ENCODE results near the gene TMEM25.
A peak's percentile ranks its signal among the peaks of the same experiment; 100 is the strongest.
"Not testable (repeated sequence)": the region's sequence is repeated elsewhere in the genome, so short reads cannot be mapped to it uniquely, and the experiment has no call there.

The TMEM25 gene

GRCh38 chr11:118532852-118533768 is 2.1 kb downstream of the TMEM25 start:
- DNase-seq (ENCODE audit: low spot score), result no peak

GRCh38 chr11:118533769-118534729 is 3.1 kb downstream of the TMEM25 start:
- DNase-seq (ENCODE audit: low spot score), result peak; percentile 73

- no peak for DNase-seq (ENCODE audit: low spot score)
Observed at GRCh38 chr11:118535261-118535660, 4.3 kb downstream of the TMEM25 start.

- DNase-seq (ENCODE audit: low spot score), result no peak
Observed at GRCh38 chr11:118536726-118537125, 5.7 kb downstream of the TMEM25 start.

- no peak for DNase-seq (ENCODE audit: low spot score)
Observed at GRCh38 chr11:118537409-118537980, 6.5 kb downstream of the TMEM25 start.

GRCh38 chr11:118544010-118544646 is 13.1 kb downstream of the TMEM25 start:
- no peak for DNase-seq (ENCODE audit: low spot score)

- no peak for DNase-seq (ENCODE audit: low spot score)
Observed at GRCh38 chr11:118544647-118545010, 13.6 kb downstream of the TMEM25 start.

- no peak for DNase-seq (ENCODE audit: low spot score)
Observed at GRCh38 chr11:118545533-118545932, 14.5 kb downstream of the TMEM25 start.

GRCh38 chr11:118547132-118547531 is 16.1 kb downstream of the TMEM25 start:
- no peak for DNase-seq (ENCODE audit: low spot score)

- no peak for DNase-seq (ENCODE audit: low spot score)
Observed at GRCh38 chr11:118552341-118552740, 21.3 kb downstream of the TMEM25 start.

- no peak for DNase-seq (ENCODE audit: low spot score)
Observed at GRCh38 chr11:118560806-118561205, 29.8 kb downstream of the TMEM25 start.

GRCh38 chr11:118565051-118565450 is 34.1 kb downstream of the TMEM25 start:
- DNase-seq (ENCODE audit: low spot score), result peak; percentile 36

- no peak for DNase-seq (ENCODE audit: low spot score)
Observed at GRCh38 chr11:118569670-118570069, 38.7 kb downstream of the TMEM25 start.

- no peak for DNase-seq (ENCODE audit: low spot score)
Observed at GRCh38 chr11:118570787-118571186, 39.8 kb downstream of the TMEM25 start.

GRCh38 chr11:118571701-118572060 is 40.7 kb downstream of the TMEM25 start:
- not testable (repeated sequence) for DNase-seq (ENCODE audit: low spot score)

GRCh38 chr11:118572061-118572980 is 41.3 kb downstream of the TMEM25 start, which contains the start of gene ARCN1:
Gene ARCN1, plus strand, starts transcription at chr11:118572409. Its CDS starts 139 bp downstream, at chr11:118572548.
- DNase-seq (ENCODE audit: low spot score), result peak; percentile 68

GRCh38 chr11:118572981-118573550 is 42.1 kb downstream of the TMEM25 start:
- no peak for DNase-seq (ENCODE audit: low spot score)

GRCh38 chr11:118574636-118575035 is 43.6 kb downstream of the TMEM25 start:
- no peak for DNase-seq (ENCODE audit: low spot score)

GRCh38 chr11:118577995-118578394 is 47.0 kb downstream of the TMEM25 start:
- DNase-seq (ENCODE audit: low spot score), result not testable (repeated sequence)

GRCh38 chr11:118581057-118581456 is 50.1 kb downstream of the TMEM25 start:
- no peak for DNase-seq (ENCODE audit: low spot score)

All from pons (tissue), 1 donor.